T47D (cell line): ENCODE data around the gene GPR45.

Experiments
- DNase-seq, 2 experiments: peaks; one replicate each; pipeline versions ENCODE4 v3.0.0 to v3.0.0-alpha.2; 2011 to 2012; ENCODE audit warnings: low read depth in 1 of 2, low spot score in 1 of 2
- JUND ChIP-seq: IDR thresholded peaks from 2 replicates; pipeline ENCODE4 v1.6.1; 2012; ENCODE audit warnings: low read depth
- in situ Hi-C: cut with HindIII; loops from 2 replicates; pipeline ENCODE4 v1.10.0; 2016; ENCODE audit warnings: low sequenced_read_pairs, low pct_unique_long_range_greater_than_20kb

Gene GPR45

GRCh38 chr2:105290981-105291660 is 49.6 kb downstream of the GPR45 start:
- no peak for TF ChIP-seq JUND
- in situ Hi-C loops, result no loop called here
- no peak for DNase-seq

- no peak for DNase-seq
- in situ Hi-C loops, result no loop called here
- TF ChIP-seq JUND, result no peak
These were observed 50.4 kb downstream of the GPR45 start for GRCh38 chr2:105291981-105292380.
